GM18861 (cell line): ENCODE measurements around the gene RABL3.
"Not testable (repeated sequence)": the region's sequence is repeated elsewhere in the genome, so short reads cannot be mapped to it uniquely, and the experiment has no call there.

ENCODE experiments used
- ATAC-seq: cut with Tn5 transposase; IDR thresholded peaks from one replicate; pipeline ENCODE4 v1.9.1; 2021; ENCODE audit not compliant: unreplicated experiment

The RABL3 gene

DNA sequence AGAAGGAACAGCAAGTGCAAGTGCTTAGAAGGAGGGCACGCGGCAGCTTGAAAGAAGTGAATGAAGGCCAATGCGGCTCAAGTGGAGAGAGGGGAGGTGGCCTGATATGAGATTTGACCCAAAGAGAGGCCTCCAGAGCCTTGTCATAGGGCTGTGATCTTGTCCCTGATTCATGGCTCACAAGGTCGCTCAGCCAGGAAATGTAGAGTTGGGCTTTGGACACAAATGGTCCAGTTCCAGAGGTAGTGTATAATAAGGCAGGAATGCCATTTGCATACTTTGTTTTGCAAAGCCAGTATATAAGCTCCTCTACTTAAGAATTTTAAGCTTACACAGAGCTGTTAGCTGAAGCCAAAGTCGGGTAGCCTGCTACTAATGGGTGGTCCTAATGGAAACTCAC lies 94.0 kb downstream of the RABL3 start:
- no peak for ATAC-seq

DNA sequence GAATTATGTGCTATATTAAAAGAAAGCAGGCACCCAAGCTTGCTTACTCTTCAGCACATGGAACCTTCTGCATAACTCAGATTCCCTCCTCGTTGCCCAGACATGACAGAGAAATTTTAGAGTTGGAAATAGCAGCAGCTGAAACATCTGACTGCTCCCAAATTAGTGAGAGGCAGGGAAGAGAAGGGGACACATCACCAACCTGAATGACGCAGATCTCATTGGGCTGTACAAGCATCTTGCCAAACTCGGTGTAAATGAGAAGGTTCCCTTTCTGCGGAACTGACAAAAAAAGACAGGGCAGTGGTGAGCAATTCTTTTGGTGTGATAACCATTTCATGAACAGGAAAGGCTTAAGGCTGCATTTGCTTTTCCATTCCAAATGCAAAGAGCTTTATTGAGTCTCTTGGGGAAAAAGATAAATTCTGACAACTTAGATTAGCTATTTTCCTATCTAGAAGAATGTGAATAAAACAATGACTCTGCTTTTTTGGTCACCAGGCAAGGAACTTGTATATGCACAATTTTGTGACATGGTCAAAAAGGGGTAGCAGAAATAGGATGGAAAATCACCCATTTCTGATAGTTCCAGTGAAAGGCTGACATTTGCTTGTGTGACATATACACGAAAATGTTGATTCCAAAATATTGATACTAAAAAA lies 95.4 kb downstream of the RABL3 start:
- ATAC-seq, result no peak

DNA sequence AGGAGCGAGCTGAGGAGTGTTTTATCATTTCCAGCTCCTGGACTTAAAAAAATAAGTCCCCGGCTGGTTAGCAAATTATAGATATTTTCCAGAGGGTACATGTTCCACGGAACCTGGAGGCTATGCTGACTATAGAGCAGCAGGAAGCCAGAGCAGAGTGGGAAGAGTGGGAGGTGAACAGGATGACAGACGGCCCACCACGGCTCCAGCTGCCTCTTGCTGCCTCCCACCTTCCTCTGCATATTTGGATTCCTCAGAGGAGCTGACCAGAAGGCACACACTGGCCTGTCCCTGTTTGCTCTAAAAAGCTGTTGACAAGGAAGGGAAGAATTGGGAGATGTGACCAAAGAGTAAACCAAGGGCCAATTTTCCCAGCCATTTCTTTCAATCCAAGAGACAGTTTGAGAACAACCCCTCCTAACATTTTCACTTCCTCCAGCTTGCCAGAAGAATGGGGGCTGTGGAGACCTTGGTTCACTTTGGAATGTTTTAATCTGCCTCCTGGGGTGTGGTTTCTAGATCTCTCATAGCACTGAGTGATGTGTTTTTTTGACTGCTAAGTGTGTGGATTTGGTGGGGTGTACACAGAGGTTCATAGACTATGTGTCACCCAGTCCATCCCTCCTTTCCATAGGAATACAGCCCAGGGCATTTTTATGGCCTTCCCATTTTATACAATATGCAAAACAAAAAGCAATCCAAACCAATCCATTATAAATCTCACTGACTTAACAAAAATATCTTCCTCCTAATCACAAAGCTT lies 97.1 kb downstream of the RABL3 start:
- no peak for ATAC-seq

DNA sequence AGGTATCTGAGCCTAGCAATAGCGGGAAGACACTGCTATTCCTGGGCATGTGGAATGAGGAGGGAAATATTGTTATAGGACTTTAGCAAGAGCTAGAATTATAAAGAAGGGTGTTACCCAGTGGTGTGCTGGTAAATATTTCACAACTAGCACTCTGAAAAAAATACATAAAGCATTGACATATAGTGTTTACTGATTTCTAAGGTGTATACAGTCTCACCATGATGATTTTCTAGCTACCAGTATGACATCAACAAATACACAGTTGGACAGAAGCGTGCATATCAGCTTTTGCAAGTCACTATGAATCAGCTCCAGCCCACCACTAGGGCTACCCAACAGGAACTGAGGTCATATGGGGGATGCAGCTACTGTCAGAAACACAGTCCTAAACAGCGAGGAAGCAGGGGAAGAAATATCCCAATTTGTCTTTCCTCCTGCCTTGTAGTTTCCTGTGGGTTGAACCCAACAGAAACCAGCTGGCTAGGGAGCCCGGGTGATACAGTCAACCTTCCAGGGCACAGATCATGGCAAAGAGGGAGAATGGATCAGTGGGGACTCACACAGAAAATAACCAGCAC lies 99.9 kb downstream of the RABL3 start:
- ATAC-seq, result no peak

DNA sequence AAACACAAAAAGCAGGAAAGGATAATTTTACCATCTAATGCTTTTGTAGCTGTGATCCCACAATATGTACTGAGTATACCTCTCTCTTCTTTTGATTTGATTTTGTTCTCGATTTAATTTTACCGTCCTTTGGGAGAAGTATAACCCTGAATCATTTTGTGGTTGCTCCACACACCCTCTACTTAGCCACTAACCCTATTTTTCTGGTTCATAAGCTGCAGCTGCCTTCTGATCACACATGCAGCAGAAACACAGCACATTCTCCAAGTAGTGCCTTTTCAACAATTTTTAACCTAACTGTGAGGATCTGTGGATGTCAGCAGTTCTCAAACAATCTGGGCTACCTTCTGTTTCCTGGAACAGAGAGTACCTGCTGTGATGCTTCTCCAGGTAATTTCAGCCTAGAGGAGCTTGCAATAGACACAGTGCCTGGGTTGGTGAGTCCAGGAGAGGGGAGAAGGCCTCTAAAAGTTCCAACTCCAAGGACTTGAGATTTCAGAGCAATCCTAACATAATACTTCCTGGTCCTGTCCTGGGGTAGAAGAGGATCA lies 100.5 kb downstream of the RABL3 start:
- no peak for ATAC-seq

DNA sequence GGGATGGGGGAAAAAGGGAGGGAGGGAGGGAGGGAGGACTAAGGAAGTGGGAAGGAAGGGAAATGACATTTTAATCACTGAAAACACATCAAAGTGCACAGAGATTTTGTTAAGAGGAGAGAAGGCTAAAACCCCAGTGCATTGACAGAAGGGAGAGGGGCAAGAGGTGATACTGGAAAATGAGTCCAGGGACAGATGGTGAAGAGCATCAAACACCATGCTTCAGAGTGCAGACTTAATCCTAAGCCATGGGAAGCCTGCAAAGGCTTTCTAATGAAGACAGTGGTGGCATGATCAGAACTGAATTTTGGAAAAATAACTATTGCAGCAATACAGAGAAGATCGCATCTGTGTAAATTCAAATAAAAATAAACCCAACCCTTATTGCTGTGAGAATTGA lies 102.1 kb downstream of the RABL3 start:
- no peak for ATAC-seq

DNA sequence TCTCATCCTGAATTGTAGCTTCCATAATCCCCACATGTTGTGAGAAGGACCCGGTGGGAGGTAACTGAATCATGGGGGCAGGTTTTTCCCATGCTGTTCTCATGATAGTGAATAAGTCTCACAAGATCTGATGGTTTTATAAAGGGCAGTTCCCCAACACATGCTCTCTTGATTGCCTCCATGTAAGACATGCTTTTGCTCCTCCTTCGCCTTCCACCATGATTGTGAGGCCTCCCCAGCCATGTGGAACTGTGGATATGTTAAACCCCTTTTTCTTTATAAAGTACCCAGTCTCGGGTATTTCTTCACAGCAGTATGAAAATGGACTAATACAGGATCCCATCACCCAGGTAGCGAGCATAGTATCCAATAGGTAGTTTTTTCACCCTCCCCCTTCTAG lies 103.5 kb downstream of the RABL3 start:
- ATAC-seq, result not testable (repeated sequence)

DNA sequence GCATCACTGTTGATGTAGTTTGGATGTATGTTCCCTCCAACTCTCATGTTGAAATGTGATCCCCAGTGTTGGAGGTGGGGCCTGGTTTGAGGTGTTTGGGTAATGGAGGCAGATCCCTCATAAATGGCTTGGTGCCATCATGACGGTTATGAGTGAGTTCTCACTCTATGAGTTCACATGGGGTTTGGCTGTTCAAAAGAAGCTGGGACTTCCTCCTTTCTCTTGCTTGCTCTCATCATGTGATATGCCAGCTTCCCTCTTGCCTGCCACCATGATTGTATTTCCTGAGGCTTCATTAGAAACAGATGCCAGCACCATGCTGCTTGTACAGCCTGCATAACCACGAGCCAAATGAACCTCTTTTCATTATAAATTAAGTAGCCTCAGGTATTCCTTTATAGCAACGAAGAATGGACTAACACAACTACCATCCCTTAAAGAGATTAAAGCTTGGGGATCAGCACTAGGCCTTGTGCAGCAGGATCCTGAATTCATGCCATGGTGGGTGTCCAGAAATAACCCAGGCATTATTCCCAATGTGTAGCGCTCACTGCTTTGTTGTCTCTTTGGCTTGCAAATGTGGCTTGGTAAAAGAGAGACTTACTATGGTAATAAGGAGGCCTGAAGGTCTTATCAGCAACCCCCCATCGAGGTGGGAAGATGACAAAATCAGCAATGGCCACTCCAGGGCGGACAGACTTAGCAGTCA lies 104.3 kb downstream of the RABL3 start:
- no peak for ATAC-seq

DNA sequence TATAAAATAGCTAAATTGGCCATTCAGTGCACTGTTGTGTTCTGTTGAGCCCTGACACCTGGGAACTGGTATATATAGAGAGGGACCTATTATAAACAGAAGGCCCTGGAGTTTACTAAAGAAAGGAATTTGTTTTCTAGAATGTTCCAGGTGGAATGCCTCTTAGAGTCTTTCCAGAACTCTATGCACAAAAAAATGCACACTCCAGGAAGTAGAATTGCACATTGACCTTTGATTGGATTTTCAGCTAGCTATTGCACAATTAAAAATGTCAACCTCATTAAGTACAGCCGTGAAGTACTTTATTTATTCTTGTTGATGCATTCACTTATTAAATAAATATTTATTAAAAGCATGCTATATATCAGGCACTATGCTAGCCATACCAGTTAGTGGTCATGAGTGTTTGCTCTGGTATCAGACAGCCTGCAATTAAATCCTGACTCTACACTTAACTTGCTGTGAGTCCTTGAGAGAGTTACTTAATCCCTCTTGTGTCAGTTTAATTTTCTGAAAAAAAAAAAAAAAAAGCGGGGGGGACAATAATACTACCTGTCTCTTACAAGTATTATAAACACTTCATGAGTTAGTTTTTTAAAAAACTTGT lies 105.4 kb downstream of the RABL3 start:
- no peak for ATAC-seq
